ENCODE data around the gene CHD9.
"Not testable (repeated sequence)": the region's sequence is repeated elsewhere in the genome, so short reads cannot be mapped to it uniquely, and the experiment has no call there.

CHD9 gene

GRCh38 chr16:53176434-53176833 is 121.6 kb downstream of the CHD9 start:
- H3F3A ChIP-seq (ENCODE audit: low read depth) = no peaks in the 10 kb centered on the region
- H4K20me1 ChIP-seq (ENCODE audit: insufficient read depth, low read length, poor library complexity, severe bottlenecking) = peaks cover 3% of the 10 kb centered on the region
- no peaks in the 10 kb centered on the region for H3K9me3 ChIP-seq (ENCODE audit: insufficient read depth, low read depth, low read length)
- H3K27me3 ChIP-seq (ENCODE audit: insufficient read depth, low read length, poor library complexity, severe bottlenecking) = no peaks in the 10 kb centered on the region
- H3K4me2 ChIP-seq (ENCODE audit: low read depth, low read length, poor library complexity, severe bottlenecking) = no peak overlapping the region
- H3K36me3 ChIP-seq (ENCODE audit: insufficient read depth, low read length) = no peaks in the 10 kb centered on the region
- no peaks in the 10 kb centered on the region for H3K4me1 ChIP-seq (ENCODE audit: insufficient read depth, low read length, poor library complexity, severe bottlenecking)
- H2AFZ ChIP-seq (ENCODE audit: low read length) = no peak overlapping the region
- no peak overlapping the region for H3K4me3 ChIP-seq (ENCODE audit: low read length, poor library complexity, severe bottlenecking)
- no peaks in the 10 kb centered on the region for H3K9me2 ChIP-seq (replicated peaks; ENCODE audit: low read depth, low read length)
- TF ChIP-seq CTCF (conservative IDR thresholded peaks at IDR 0.05; ENCODE audit: low read length) = no peak
- no peak for TF ChIP-seq EZH2phosphoT487 (IDR thresholded peaks at IDR 0.05; ENCODE audit: borderline replicate concordance)
- peaks cover 17% of the 10 kb centered on the region; the same call in 1 of the 2 replicates for H3K79me2 ChIP-seq (ENCODE audit: insufficient read depth, low read length)
- no peak overlapping the region for H3K9ac ChIP-seq (ENCODE audit: low read depth, low read length, poor library complexity, severe bottlenecking)

GRCh38 chr16:53183442-53183841 is 128.7 kb downstream of the CHD9 start:
- Histone ChIP-seq H4K20me1 (ENCODE audit: insufficient read depth, low read length, poor library complexity, severe bottlenecking) (no peaks in the 10 kb centered on the region), H2AFZ (ENCODE audit: low read length) (no peak overlapping the region), H3K27me3 (ENCODE audit: insufficient read depth, low read length, poor library complexity, severe bottlenecking) (no peaks in the 10 kb centered on the region), H3K4me3 (ENCODE audit: low read length, poor library complexity, severe bottlenecking) (no peak overlapping the region), H3K36me3 (ENCODE audit: insufficient read depth, low read length) (peaks cover 7% of the 10 kb centered on the region), H3K79me2 (ENCODE audit: insufficient read depth, low read length) (no peaks in the 10 kb centered on the region), H3K9ac (ENCODE audit: low read depth, low read length, poor library complexity, severe bottlenecking) (no peak overlapping the region), H3F3A (ENCODE audit: low read depth) (no peaks in the 10 kb centered on the region), H3K9me2 (replicated peaks; ENCODE audit: low read depth, low read length) (no peaks in the 10 kb centered on the region), H3K4me1 (ENCODE audit: insufficient read depth, low read length, poor library complexity, severe bottlenecking) (no peaks in the 10 kb centered on the region), H3K4me2 (ENCODE audit: low read depth, low read length, poor library complexity, severe bottlenecking) (no peak overlapping the region), H3K9me3 (ENCODE audit: insufficient read depth, low read depth, low read length) (peaks cover 17% of the 10 kb centered on the region; the same call in 1 of the 2 replicates)
- no peak for TF ChIP-seq CTCF (conservative IDR thresholded peaks at IDR 0.05; ENCODE audit: low read length)
- TF ChIP-seq EZH2phosphoT487 (IDR thresholded peaks at IDR 0.05; ENCODE audit: borderline replicate concordance) = no peak

- peaks cover 17% of the 10 kb centered on the region; the same call in 1 of the 2 replicates for H3K9me3 ChIP-seq (ENCODE audit: insufficient read depth, low read depth, low read length)
- not testable (repeated sequence) for H3K9ac ChIP-seq (ENCODE audit: low read depth, low read length, poor library complexity, severe bottlenecking); H3F3A ChIP-seq (ENCODE audit: low read depth); H3K4me2 ChIP-seq (ENCODE audit: low read depth, low read length, poor library complexity, severe bottlenecking); H3K27me3 ChIP-seq (ENCODE audit: insufficient read depth, low read length, poor library complexity, severe bottlenecking); H4K20me1 ChIP-seq (ENCODE audit: insufficient read depth, low read length, poor library complexity, severe bottlenecking); H3K79me2 ChIP-seq (ENCODE audit: insufficient read depth, low read length); H3K9me2 ChIP-seq (replicated peaks; ENCODE audit: low read depth, low read length); H3K36me3 ChIP-seq (ENCODE audit: insufficient read depth, low read length); H2AFZ ChIP-seq (ENCODE audit: low read length); H3K4me1 ChIP-seq (ENCODE audit: insufficient read depth, low read length, poor library complexity, severe bottlenecking); H3K4me3 ChIP-seq (ENCODE audit: low read length, poor library complexity, severe bottlenecking)
These were observed 130.9 kb downstream of the CHD9 start for GRCh38 chr16:53185741-53186140.

- no peak overlapping the region for H3K4me3 ChIP-seq (ENCODE audit: low read length, poor library complexity, severe bottlenecking)
- peaks cover 7% of the 10 kb centered on the region for H3K36me3 ChIP-seq (ENCODE audit: insufficient read depth, low read length)
- no peaks in the 10 kb centered on the region for H3F3A ChIP-seq (ENCODE audit: low read depth)
- H2AFZ ChIP-seq (ENCODE audit: low read length) = no peak overlapping the region
- no peaks in the 10 kb centered on the region for H3K27me3 ChIP-seq (ENCODE audit: insufficient read depth, low read length, poor library complexity, severe bottlenecking)
- no peak overlapping the region for H3K9ac ChIP-seq (ENCODE audit: low read depth, low read length, poor library complexity, severe bottlenecking)
- H3K4me1 ChIP-seq (ENCODE audit: insufficient read depth, low read length, poor library complexity, severe bottlenecking) = no peaks in the 10 kb centered on the region
- H3K4me2 ChIP-seq (ENCODE audit: low read depth, low read length, poor library complexity, severe bottlenecking) = no peak overlapping the region
- H3K79me2 ChIP-seq (ENCODE audit: insufficient read depth, low read length) = no peaks in the 10 kb centered on the region
- peaks cover 17% of the 10 kb centered on the region; the same call in 1 of the 2 replicates for H3K9me3 ChIP-seq (ENCODE audit: insufficient read depth, low read depth, low read length)
- TF ChIP-seq EZH2phosphoT487 (IDR thresholded peaks at IDR 0.05; ENCODE audit: borderline replicate concordance) = no peak
- no peaks in the 10 kb centered on the region for H3K9me2 ChIP-seq (replicated peaks; ENCODE audit: low read depth, low read length)
- H4K20me1 ChIP-seq (ENCODE audit: insufficient read depth, low read length, poor library complexity, severe bottlenecking) = no peaks in the 10 kb centered on the region
These were observed 133.0 kb downstream of the CHD9 start for GRCh38 chr16:53187775-53188174.
